Measurements from ENCODE around the gene AVPI1.

AVPI1 gene

GRCh38 chr10:97633921-97634320, 53.1 kb downstream of the AVPI1 start:
- H3K9me3 ChIP-seq (ENCODE audit: control insufficient read depth in 1 of 2, low read length in 2 of 2): no peaks in the 10 kb centered on the region
- no peaks in the 10 kb centered on the region for H3K27me3 ChIP-seq (ENCODE audit: low read depth, low read length)
- H3K4me1 ChIP-seq (ENCODE audit: control insufficient read depth in 1 of 2, insufficient read depth in 2 of 2, low read length in 2 of 2): peaks cover 0 to 13% of the 10 kb centered on the region in 2 donors
- peak overlapping the region; percentile 88 to 91 for H3K4me3 ChIP-seq (ENCODE audit: low read depth in 1 of 2, low read length in 2 of 2)
- no peaks in the 10 kb centered on the region for H3K36me3 ChIP-seq (ENCODE audit: control insufficient read depth in 1 of 2, insufficient read depth in 2 of 2, low read length in 2 of 2)
- peak overlapping the region; percentile 40 for H3K27ac ChIP-seq (ENCODE audit: low read length)

GRCh38 chr10:97632949-97633884, 53.8 kb downstream of the AVPI1 start, which contains the start of gene MORN4:
Gene MORN4 (minus strand): TSS chr10:97633500. CDS start chr10:97619653, 13,847 bp downstream.
- Histone ChIP-seq H3K4me1 (ENCODE audit: control insufficient read depth in 1 of 2, insufficient read depth in 2 of 2, low read length in 2 of 2) (peaks cover 0 to 13% of the 10 kb centered on the region in 2 donors), H3K9me3 (ENCODE audit: control insufficient read depth in 1 of 2, low read length in 2 of 2) (no peaks in the 10 kb centered on the region), H3K4me3 (ENCODE audit: low read depth in 1 of 2, low read length in 2 of 2) (peak within 1 kb of the TSS; percentile 88 to 91), H3K27me3 (ENCODE audit: low read depth, low read length) (no peaks in the 10 kb centered on the region), H3K27ac (ENCODE audit: low read length) (peak within 1 kb of the TSS; percentile 40), H3K36me3 (ENCODE audit: control insufficient read depth in 1 of 2, insufficient read depth in 2 of 2, low read length in 2 of 2) (no peaks in the 10 kb centered on the region)

GRCh38 chr10:97631098-97631497, 55.9 kb downstream of the AVPI1 start:
- no peaks in the 10 kb centered on the region for H3K36me3 ChIP-seq (ENCODE audit: control insufficient read depth in 1 of 2, insufficient read depth in 2 of 2, low read length in 2 of 2)
- no peak overlapping the region for H3K4me3 ChIP-seq (ENCODE audit: low read depth in 1 of 2, low read length in 2 of 2)
- H3K9me3 ChIP-seq (ENCODE audit: control insufficient read depth in 1 of 2, low read length in 2 of 2): no peaks in the 10 kb centered on the region
- H3K27ac ChIP-seq (ENCODE audit: low read length): no peak overlapping the region
- no peaks in the 10 kb centered on the region for H3K27me3 ChIP-seq (ENCODE audit: low read depth, low read length)
- peaks cover 0 to 13% of the 10 kb centered on the region in 2 donors for H3K4me1 ChIP-seq (ENCODE audit: control insufficient read depth in 1 of 2, insufficient read depth in 2 of 2, low read length in 2 of 2)

- Histone ChIP-seq H3K27me3 (ENCODE audit: low read depth, low read length) (no peaks in the 10 kb centered on the region), H3K27ac (ENCODE audit: low read length) (no peak overlapping the region), H3K9me3 (ENCODE audit: control insufficient read depth in 1 of 2, low read length in 2 of 2) (no peaks in the 10 kb centered on the region), H3K4me3 (ENCODE audit: low read depth in 1 of 2, low read length in 2 of 2) (no peak overlapping the region), H3K4me1 (ENCODE audit: control insufficient read depth in 1 of 2, insufficient read depth in 2 of 2, low read length in 2 of 2) (peaks cover 0 to 13% of the 10 kb centered on the region in 2 donors), H3K36me3 (ENCODE audit: control insufficient read depth in 1 of 2, insufficient read depth in 2 of 2, low read length in 2 of 2) (no peaks in the 10 kb centered on the region)
Observed at GRCh38 chr10:97629289-97629688, 57.8 kb downstream of the AVPI1 start.

- Histone ChIP-seq H3K27me3 (ENCODE audit: low read depth, low read length) (no peaks in the 10 kb centered on the region), H3K9me3 (ENCODE audit: control insufficient read depth in 1 of 2, low read length in 2 of 2) (no peaks in the 10 kb centered on the region), H3K4me3 (ENCODE audit: low read depth in 1 of 2, low read length in 2 of 2) (no peak overlapping the region), H3K4me1 (ENCODE audit: control insufficient read depth in 1 of 2, insufficient read depth in 2 of 2, low read length in 2 of 2) (peaks cover 0 to 6% of the 10 kb centered on the region in 2 donors), H3K27ac (ENCODE audit: low read length) (no peak overlapping the region), H3K36me3 (ENCODE audit: control insufficient read depth in 1 of 2, insufficient read depth in 2 of 2, low read length in 2 of 2) (no peaks in the 10 kb centered on the region)
Observed at GRCh38 chr10:97628228-97628627, 58.8 kb downstream of the AVPI1 start.

GRCh38 chr10:97627731-97628130, 59.3 kb downstream of the AVPI1 start:
- H3K36me3 ChIP-seq (ENCODE audit: control insufficient read depth in 1 of 2, insufficient read depth in 2 of 2, low read length in 2 of 2): no peaks in the 10 kb centered on the region
- H3K27ac ChIP-seq (ENCODE audit: low read length): no peak overlapping the region
- H3K27me3 ChIP-seq (ENCODE audit: low read depth, low read length): no peaks in the 10 kb centered on the region
- H3K4me3 ChIP-seq (ENCODE audit: low read depth in 1 of 2, low read length in 2 of 2): no peak overlapping the region
- peaks cover 0 to 4% of the 10 kb centered on the region in 2 donors for H3K4me1 ChIP-seq (ENCODE audit: control insufficient read depth in 1 of 2, insufficient read depth in 2 of 2, low read length in 2 of 2)
- H3K9me3 ChIP-seq (ENCODE audit: control insufficient read depth in 1 of 2, low read length in 2 of 2): no peaks in the 10 kb centered on the region
